Muscle layer of duodenum (tissue), 2 donors: ENCODE measurements around the gene CFAP46.

Source experiments
- H3K27ac ChIP-seq: one replicate; pipeline ENCODE4 v1.7.0; 2013; ENCODE audit warnings: mild to moderate bottlenecking, low read length
- H3K27me3 ChIP-seq: one replicate; pipeline ENCODE4 v1.7.0; 2013; ENCODE audit warnings: low read depth, mild to moderate bottlenecking, control low read depth, low read length
- H3K36me3 ChIP-seq, 2 donors: one replicate each; pipeline ENCODE4 v1.7.0; 2013; ENCODE audit warnings: low read length in 2 of 2, control low read depth in 1 of 2, mild to moderate bottlenecking in 1 of 2; ENCODE audit not compliant: insufficient read depth in 2 of 2, control insufficient read depth in 1 of 2
- H3K4me1 ChIP-seq, 2 donors: one replicate each; pipeline ENCODE4 v1.7.0; 2013; ENCODE audit warnings: low read length in 2 of 2, mild to moderate bottlenecking in 2 of 2, control low read depth in 1 of 2, moderate library complexity in 1 of 2; ENCODE audit not compliant: insufficient read depth in 2 of 2, control insufficient read depth in 1 of 2
- H3K4me3 ChIP-seq, 2 donors: one replicate each; pipeline ENCODE4 v1.7.0; 2013; ENCODE audit warnings: low read length in 2 of 2, low read depth in 1 of 2, mild to moderate bottlenecking in 1 of 2
- H3K9me3 ChIP-seq, 2 donors: one replicate each; pipeline ENCODE4 v1.7.0; 2013; ENCODE audit warnings: low read length in 2 of 2, control low read depth in 1 of 2, mild to moderate bottlenecking in 1 of 2; ENCODE audit not compliant: control insufficient read depth in 1 of 2
- donor health status: healthy.

The CFAP46 gene

DNA sequence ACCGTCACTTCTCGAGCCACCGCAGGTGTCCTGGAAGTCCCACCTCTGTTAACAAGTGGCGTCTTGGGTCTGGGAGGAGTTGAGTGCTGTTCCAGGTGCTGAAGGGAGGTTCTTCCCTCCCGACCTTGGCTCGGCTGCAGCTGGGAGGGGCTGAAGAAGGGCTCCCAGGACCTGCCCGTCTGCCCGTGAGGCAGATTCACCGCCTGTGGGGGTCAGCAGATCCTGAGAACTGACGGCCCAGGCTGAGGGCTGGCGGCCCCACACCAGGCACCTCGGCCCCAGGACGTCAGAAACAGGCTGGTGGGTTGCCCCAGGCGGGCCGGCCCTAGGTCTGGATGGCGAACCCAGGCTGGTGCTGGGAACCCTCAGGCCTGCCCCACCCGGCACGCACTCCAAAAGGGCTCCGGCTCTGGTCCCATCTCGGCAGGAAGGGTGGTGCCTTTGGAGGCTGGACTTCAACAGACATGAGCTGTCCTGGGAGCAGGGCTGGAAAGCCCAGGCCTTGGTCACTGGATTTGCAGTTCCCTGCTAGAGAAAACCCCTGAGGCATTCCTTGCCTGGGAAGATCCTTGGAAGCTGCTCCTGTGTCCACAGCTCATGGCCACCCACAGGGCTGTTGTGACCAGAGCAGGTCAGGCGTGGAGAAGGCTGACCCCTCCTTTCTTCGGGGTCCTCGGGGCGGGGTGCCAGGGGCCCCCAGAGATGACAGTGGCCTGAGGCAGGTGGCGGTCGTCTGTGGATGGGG lies 42.6 kb upstream of the CFAP46 start:
- Histone ChIP-seq H3K4me3 (no peak overlapping the region), H3K4me1 (no peaks in the 10 kb centered on the region), H3K27me3 (no peaks in the 10 kb centered on the region), H3K9me3 (no peaks in the 10 kb centered on the region), H3K36me3 (no peaks in the 10 kb centered on the region), H3K27ac (no peak overlapping the region)

GRCh38 chr10:132984008-132984295 lies 41.6 kb upstream of the CFAP46 start:
- H3K27me3 ChIP-seq: no peaks in the 10 kb centered on the region
- H3K9me3 ChIP-seq: no peaks in the 10 kb centered on the region
- H3K4me1 ChIP-seq: no peaks in the 10 kb centered on the region
- no peaks in the 10 kb centered on the region for H3K36me3 ChIP-seq
- H3K4me3 ChIP-seq: no peak overlapping the region
- H3K27ac ChIP-seq: no peak overlapping the region

DNA sequence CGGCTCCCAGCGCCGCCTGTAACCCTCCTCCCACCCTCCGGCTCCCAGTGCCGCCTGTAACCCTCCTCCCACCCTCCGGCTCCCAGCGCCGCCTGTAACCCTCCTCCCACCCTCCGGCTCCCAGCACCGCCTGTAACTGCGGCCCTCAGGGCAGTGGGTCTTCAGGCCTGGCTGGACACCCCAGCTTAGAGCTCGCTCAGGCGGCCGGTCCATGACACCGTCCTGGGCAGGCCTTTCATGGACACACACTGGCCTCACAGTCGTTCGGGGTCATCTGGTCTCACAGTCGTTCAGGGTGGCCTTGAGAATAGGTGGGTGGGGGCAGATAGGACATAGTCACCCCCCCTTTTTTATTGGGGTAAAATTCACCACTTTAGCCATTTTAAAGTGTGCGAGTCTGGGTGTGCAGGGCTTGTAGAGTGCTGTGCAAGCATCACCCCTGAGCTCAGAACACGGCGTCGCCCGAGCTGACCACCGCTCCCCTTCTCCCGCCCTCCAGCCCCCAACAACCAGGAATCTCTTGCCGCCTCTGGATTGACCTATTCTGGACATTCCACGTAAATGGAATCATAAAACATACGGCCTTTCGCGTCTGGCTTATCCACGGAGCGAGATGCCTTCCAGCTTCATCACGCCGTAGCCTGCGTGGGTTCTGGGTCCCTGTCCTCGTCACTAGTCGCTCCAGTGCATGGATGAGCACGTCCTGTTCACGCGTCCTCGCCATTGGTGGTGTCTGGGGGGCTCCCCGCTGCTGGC lies 41.1 kb upstream of the CFAP46 start:
- Histone ChIP-seq H3K36me3 (no peaks in the 10 kb centered on the region), H3K27me3 (no peaks in the 10 kb centered on the region), H3K27ac (no peak overlapping the region), H3K4me3 (no peak overlapping the region), H3K9me3 (no peaks in the 10 kb centered on the region), H3K4me1 (no peaks in the 10 kb centered on the region)

DNA sequence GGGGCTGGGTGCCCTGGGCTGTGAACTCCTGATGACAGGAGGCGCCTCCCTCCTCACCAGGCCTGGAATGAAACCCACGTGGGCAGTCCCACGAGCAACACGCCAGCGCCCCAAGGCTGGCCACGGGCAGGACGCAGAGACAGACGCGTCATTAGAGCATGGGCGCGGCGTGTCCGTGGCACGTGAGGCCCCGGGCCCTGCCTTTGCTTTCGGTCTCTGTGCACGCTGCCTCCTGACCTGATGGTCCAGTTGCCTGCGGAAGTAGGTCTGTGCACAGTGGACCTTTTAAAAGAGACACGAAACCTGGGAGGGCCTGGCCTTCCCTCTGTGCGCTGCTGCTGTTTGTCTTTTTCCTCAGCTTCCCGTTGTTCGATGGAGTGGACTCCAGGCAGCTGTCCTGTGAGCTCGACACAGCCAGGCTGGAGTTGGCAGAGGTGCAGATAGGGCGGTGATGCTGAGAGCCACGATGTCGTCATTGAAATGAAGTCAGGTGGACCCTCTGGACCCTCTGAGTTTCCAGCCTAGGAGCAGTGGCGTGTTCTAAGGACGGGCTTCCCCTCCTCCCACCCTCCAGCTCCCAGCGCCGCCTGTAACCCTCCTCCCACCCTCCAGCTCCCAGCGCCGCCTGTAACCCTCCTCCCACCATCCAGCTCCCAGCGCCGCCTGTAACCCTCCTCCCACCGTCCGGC lies 40.1 kb upstream of the CFAP46 start:
- no peaks in the 10 kb centered on the region for H3K36me3 ChIP-seq
- no peak overlapping the region for H3K4me3 ChIP-seq
- H3K9me3 ChIP-seq: no peaks in the 10 kb centered on the region
- no peaks in the 10 kb centered on the region for H3K27me3 ChIP-seq
- H3K4me1 ChIP-seq: no peaks in the 10 kb centered on the region
- no peak overlapping the region for H3K27ac ChIP-seq

DNA sequence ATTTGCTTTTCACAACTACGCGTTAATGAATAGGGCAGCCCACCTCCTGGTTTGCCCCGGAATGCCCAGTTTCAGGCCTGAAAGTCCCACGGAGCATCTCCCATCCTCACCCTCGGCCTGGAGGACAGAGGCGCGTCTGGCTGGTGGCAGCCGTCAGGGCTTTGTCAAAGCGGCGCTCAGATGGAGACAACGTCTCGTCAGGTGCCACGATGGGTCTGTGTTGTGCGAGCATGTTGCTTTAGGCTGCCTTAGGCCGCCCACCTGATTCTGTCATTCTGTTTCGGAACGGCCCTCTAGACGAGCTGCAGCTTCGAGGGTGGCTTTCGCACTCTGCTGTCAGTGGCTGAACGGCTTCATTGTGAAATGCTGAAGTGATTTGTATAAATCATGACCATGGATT lies 39.4 kb upstream of the CFAP46 start:
- Histone ChIP-seq H3K27me3 (no peaks in the 10 kb centered on the region), H3K4me1 (no peaks in the 10 kb centered on the region), H3K4me3 (no peak overlapping the region), H3K27ac (no peak overlapping the region), H3K36me3 (no peaks in the 10 kb centered on the region), H3K9me3 (no peaks in the 10 kb centered on the region)

GRCh38 chr10:132981173-132981555 lies 38.8 kb upstream of the CFAP46 start:
- Histone ChIP-seq H3K4me1 (no peaks in the 10 kb centered on the region), H3K4me3 (no peak overlapping the region), H3K9me3 (no peaks in the 10 kb centered on the region), H3K36me3 (no peaks in the 10 kb centered on the region), H3K27ac (no peak overlapping the region), H3K27me3 (no peaks in the 10 kb centered on the region)

DNA sequence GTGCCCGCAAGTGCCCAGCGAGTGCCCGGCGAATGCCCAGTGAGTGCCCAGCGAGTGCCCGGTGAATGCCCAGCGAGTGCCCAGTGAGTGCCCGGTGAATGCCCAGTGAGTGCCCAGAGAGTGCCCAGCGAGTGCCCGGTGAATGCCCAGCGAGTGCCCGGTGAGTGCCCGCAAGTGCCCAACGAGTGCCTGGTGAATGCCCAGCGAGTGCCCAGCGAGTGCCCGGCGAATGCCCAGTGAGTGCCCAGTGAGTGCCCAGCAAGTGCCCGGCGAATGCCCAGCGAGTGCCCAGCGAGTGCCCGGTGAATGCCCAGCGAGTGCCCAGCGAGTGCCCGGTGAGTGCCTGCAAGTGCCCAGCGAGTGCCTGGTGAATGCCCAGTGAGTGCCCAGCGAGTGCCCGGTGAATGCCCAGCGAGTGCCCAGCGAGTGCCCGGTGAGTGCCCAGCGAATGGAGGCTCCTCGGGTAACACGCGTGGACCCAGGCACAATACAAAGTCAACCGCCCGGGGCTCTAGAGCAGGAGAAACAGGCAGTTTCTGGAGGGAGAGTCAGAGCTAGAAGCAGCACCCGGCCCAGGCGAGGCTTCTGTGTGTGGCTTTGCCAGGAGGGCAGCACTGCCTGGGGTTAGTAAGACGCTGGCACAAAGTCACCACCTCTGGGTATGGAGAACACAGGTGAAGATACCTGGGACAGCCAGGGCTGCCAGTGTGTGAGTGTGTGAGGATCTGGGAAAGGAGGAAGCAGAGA lies 38.2 kb upstream of the CFAP46 start:
- H3K4me3 ChIP-seq: no peak overlapping the region
- H3K27ac ChIP-seq: no peak overlapping the region
- no peaks in the 10 kb centered on the region for H3K27me3 ChIP-seq
- no peaks in the 10 kb centered on the region for H3K9me3 ChIP-seq
- H3K4me1 ChIP-seq: peaks cover 0 to under 1% of the 10 kb centered on the region in 2 donors
- H3K36me3 ChIP-seq: no peaks in the 10 kb centered on the region

DNA sequence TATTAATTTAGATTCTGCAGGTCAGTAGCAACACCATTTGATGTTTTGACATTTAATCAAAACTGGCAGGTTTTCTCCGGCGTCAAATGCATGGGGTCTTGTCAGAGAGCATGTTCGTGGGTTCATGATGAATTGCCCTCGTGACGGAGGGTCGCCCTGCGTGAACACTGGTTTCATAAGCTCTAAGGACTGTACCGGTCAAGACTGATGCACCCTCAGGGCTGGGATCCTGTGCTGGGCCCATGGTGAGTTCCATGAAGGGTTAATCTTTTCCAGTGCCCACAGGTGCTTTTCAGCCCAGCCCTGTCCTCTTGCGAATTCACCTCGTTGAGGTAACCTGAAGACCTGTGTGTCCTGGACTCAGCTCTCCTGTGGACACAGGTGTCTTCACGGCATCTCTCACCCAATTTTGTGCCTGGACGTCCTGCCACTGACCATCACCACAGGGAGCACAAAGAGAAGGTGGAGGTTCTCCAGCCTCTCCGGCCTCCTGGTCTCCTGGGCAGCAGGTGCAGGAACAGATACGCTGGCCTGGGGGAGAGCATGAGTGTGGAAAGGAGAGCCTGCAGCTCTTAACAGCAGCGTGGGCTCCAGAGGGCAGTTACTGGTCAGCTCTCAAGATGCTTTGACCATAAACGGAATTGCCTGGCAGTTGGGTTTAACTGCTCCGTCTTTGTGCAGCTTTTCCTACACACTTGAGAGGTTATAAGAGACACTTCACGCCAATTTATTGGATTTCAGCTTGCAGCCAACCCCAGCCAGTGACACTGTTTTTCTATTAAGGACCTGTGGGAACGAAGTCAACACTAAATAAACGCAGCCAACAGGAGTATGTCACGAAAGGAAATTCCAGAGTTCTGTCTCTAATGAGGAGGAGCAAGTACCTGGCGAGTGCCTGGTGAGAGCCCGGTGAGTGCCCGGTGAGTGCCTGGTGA lies 37.4 kb upstream of the CFAP46 start:
- peaks cover 0 to 3% of the 10 kb centered on the region in 2 donors for H3K4me1 ChIP-seq
- no peaks in the 10 kb centered on the region for H3K27me3 ChIP-seq
- H3K9me3 ChIP-seq: no peaks in the 10 kb centered on the region
- H3K4me3 ChIP-seq: no peak overlapping the region
- H3K36me3 ChIP-seq: no peaks in the 10 kb centered on the region
- H3K27ac ChIP-seq: no peak overlapping the region

DNA sequence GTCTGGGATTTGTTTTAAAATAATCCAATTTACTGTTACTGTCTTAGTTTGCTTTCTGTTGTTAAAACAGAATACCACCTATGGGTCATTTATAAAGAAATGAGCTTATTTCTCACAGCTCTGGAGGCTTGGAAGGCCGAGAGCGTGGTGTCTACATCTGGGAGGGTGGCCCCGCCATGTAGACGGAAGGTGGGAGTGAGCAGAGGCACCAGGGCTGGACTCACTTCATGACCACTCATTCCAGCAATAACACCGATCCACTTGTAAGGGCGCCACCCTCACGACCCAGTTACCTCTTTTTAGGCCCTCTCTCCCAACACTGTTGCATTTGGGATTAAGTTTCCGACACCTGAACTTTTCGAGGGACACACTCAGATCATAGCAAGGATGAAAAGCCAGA lies 36.2 kb upstream of the CFAP46 start:
- Histone ChIP-seq H3K9me3 (no peaks in the 10 kb centered on the region), H3K27me3 (no peaks in the 10 kb centered on the region), H3K27ac (no peak overlapping the region), H3K36me3 (no peaks in the 10 kb centered on the region), H3K4me3 (no peak overlapping the region), H3K4me1 (peaks cover 0 to 3% of the 10 kb centered on the region in 2 donors)

GRCh38 chr10:132977807-132978206 lies 35.4 kb upstream of the CFAP46 start:
- H3K9me3 ChIP-seq: no peaks in the 10 kb centered on the region
- H3K36me3 ChIP-seq: no peaks in the 10 kb centered on the region
- no peak overlapping the region for H3K27ac ChIP-seq
- H3K27me3 ChIP-seq: no peaks in the 10 kb centered on the region
- H3K4me3 ChIP-seq: no peak overlapping the region
- H3K4me1 ChIP-seq: peaks cover 0 to 3% of the 10 kb centered on the region in 2 donors
